DMS53 (cell line): Measurements from ENCODE around the gene DGKA.
A peak's percentile ranks its signal among the peaks of the same experiment; 100 is the strongest.
"Not testable (repeated sequence)": the region's sequence is repeated elsewhere in the genome, so short reads cannot be mapped to it uniquely, and the experiment has no call there.

Experiments
- DNase-seq: peaks from one replicate; lab custom pipeline; 2025; lab: John Stamatoyannopoulos, UW

The DGKA gene

GRCh38 chr12:55930771-55931316, at the start of gene DGKA:
DGKA (plus strand) TSS chr12:55931162; CDS start chr12:55936504, 5,342 bp downstream.
- peak; percentile 80 for DNase-seq

GRCh38 chr12:55885113-55885512, 45.8 kb upstream of the DGKA start:
- no peak for DNase-seq

DNA sequence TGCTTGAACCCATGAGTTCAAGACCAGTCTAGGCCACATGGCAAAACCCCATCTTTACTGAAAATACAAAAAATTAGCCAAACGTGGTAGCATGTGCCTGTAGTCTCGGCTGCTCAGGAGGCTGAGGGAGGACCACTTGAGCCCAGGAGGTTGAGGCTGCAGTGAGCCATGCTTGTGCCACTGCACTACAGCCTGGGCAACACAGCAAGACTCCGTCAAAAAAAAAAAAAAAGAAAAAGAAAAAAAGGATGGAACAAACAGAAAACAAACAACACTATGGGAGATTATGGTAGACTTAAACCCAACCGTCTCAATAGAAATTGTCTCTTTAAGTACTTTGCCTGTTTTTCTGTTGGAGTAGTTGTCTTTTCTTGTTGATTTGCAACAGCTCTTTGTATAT, 39.7 kb upstream of the DGKA start:
- DNase-seq: no peak

GRCh38 chr12:55893723-55894122, 37.2 kb upstream of the DGKA start:
- DNase-seq: peak; percentile 69

DNA sequence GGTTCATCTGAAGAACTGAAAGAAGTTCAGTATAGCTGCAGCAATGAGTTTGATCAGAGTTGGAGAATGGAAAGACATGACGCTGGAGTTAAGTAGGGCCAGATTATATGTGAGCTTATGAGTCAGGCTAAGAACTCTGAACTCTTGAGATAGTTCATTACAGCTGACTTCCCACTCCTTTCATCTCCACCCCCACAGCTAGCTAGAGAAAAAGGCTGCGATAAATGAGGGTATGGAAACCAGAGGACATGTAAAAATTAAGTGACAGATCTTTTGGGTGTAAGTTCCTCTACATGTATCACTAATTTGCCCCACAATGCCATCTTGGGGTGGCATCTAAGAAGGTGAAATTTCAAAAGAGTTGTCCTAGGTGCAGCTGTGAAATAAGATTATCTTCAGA, 31.9 kb upstream of the DGKA start:
- DNase-seq: no peak

- DNase-seq: no peak
Observed at GRCh38 chr12:55901881-55902490, 29.0 kb upstream of the DGKA start.

DNA sequence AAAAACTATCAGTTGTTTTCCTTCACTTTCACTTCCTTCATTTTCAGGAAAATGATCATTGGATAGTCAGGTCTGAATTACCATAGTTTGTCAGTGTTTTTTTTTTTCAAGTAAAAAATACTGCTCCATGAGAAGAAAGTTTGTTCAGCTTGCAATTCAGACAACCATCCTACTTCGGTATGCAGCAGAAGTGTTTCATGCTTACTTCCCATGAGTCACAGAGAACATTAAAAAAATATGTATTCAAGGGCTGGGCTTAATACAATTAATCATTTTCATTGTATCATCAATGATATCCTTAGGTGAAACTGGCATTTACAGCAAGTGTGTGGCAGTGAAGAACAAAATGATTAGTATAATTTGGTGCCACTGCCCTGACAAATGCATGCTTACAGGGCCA, 24.9 kb upstream of the DGKA start:
- DNase-seq: no peak

DNA sequence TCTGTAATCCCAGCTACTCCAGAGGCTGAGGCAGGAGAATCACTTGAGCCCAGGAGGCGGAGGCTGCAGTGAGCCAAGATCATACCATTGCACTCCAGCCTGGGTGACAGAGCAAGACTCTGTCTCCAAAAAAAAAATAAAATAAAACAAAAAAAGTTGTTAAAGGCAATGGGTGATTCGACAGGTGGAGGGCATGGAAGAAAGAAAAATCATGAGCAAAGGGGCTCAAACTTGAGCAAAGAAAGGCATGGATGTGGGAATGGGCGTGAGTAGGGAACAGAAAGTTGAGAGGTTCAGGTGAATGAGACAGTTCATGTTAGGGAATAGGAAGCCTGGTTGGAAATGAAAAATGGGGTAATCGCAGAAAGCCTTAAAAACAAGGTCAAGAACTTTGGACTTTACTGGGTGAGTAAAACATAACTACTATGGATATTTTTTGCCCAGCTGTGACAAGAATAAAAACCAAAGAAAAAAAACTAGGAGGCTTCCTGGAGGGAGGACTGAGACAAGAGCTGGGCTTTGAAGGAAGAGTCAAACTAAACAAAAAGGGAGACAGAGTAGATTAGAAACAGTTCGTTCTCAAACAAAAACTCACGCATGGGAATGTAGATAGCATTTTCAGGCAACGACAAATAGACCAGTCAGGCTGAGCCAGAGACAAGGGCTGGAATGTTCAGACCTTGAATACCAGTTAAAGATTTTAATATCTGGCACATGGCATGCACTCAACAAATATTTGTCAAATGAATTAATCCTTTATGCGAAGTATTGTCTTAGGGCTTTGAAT, 22.0 kb upstream of the DGKA start:
- no peak for DNase-seq

DNA sequence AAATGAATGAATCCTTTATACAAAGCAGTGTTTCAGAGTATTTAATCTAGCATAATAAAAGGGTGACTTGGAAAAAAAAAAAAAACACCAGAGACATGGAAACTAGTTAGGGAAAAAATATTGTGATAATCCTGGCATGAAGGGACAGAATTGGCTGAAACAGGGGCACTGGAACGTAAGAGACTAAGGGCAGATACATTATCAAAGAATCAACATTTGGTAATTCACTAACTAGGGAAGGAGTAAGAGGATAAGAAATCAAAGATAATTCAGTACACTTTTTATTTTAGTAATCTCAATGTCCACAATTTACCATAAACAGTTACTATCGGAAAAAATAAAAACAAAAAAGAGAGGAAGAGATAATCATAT, 21.5 kb upstream of the DGKA start:
- DNase-seq: no peak

DNA sequence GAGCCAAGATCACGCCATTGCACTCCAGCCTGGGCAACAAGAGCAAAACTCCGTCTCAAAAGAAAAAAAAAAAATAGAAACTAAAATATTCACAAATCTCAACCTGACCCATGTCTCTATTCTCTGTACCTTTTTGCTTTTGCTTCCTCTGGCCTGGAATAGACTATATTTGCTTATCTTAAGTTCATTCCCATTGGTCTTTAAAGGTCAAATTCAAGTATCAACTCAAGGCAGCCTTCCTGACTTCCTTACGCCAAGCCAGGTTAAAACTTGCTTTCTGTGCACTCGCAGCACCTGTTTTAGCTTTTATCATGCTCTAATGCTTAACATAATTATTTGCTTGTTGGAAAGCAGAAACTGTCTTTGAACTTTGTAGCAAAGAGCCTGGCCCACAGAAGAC, 18.1 kb upstream of the DGKA start:
- no peak for DNase-seq

DNA sequence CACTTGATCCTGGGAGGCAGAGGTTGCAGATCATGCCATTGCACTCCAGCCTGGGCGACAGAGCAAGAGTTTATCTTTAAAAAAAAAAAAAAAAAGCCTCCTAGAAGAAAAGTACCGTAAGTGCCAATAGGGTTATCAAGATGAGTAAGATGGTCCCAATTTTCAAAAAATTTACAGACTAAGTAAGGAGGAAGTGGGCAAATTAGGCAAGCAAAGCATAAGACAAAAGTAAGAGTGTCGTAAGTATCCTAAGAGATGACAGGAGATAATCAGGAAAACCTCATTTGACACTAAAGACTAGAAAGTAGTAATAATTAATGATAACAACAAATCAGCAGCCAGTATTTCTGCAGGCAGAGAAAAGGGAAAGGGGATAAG, 15.5 kb upstream of the DGKA start:
- no peak for DNase-seq

- peak; percentile 17 for DNase-seq
Observed at GRCh38 chr12:55919032-55919431, 11.9 kb upstream of the DGKA start.

GRCh38 chr12:55922126-55922525, 8.8 kb upstream of the DGKA start:
- no peak for DNase-seq

GRCh38 chr12:55923648-55924047, 7.3 kb upstream of the DGKA start:
- DNase-seq: not testable (repeated sequence)

GRCh38 chr12:55925371-55925770, 5.6 kb upstream of the DGKA start:
- DNase-seq: no peak

GRCh38 chr12:55925870-55926737, 4.9 kb upstream of the DGKA start:
- DNase-seq: peak; percentile 71

DNA sequence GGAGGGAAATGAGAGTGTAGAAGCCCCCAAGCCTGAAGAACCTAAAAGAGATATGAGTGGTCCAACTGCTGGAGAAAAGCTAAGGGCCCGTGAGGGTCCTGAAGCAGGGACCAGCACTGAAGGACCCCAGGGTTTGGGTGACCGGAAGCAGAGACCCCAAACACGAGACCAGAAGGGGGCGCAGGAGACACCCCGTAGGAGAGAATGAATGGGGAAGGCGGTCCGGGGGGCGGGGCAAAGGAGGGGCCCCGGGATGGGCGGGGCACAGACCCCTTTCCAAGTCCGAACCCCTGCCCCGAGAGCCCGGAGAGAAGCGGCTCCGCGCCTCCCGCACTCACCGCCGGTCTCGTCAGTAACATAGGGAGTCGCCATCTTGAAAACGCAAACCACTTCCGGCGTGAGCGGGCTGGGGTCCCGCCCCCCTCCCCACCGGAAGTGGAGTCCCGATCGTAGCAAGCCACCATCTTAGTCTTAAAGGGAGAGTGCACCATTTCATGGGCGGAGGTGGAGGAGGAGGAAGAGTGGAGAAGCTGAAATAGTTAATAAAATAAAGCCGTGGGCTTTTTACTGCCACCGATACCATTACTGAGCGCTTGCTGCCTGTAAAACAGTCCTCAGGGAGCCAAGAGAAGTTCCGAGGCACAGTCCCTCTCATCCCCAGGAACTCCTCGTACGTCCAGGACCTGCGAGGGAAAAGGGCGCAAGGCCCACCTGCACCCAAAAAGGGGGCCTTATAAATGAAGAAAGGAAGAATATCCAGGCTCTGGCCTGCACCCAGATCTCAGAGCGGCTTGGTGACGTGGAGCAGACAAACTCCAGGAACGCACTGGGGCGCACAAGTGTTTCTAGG, 4.0 kb upstream of the DGKA start:
- peak; percentile 95 for DNase-seq

DNA sequence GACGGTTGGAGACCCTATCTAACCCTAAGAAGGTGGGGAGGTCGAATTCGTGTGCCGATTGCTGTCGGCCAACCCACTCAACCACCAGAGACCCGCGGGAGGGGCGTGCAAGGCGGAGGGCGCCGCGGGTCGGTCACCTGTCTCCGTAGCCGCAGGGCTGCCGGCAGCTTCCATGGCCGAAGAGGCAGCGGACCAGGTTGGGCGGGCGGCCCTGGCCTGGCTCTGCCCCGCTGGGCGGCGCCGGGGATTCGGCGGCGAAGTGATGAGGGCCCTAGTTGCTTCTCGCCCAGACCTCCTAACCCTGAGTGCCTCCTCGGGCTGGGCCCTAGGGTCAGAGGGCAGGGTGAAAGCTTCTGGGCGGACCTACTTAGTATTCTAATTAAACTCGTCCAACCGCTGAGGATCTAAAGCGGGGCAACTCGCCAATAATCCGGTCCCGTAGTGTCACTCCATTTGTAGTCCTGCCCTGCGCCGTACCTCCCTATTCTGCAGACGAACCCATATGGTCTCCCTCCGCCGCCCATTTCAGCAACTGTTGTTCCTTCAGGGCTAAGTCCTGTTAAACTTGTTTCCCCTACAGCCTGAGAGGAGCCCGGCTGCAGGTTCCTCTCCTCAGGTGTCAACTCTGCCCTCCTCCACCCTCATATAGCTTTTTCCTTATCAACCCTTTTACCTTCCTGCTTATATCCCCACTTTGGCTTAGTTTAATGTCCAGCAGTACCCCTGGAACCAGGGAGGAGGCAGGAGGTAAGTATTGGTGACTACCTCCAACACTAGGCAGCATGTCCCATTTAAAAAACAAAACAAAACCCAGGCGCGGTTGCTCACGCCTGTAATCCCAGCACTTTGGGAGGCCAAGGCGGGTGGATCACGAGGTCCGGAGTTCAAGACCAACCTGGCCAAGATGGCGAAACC, 3.1 kb upstream of the DGKA start, which contains the start of gene PYM1:
TSS of gene PYM1 (minus strand) at position 307 of the 915 bp plus-strand sequence. CDS start at position 174, 133 bp downstream.
- peak; percentile 90 for DNase-seq

- DNase-seq: no peak
Observed at GRCh38 chr12:55929306-55929791, 1.6 kb upstream of the DGKA start.

DNA sequence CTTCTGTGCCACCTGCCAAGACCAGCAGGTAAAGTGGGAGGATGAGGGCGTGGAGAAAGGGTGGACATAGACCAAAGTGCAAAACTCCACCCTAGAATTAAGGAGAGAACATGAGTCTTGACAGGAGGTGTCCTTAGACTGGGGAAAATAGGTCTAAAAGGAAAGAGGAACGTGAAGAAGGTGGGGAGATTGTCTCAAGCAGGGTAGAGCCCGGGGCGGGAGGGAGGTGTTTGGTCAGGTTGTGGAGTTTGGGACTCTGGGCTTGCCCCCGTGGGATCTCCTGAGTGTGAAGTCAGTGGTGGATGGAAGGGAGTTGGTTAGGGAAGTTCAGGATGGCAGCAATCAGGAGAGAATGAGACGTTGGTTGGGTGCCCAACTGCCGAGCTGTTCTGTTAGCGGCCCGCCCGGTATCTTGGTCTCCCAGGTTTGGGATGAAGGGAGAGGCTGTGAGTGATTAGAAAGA, 386 bp downstream of the DGKA start:
- no peak for DNase-seq
